PC-9 (cell line): Measurements from ENCODE around the gene PPP2R2B. TPM values are rescaled to one million over a fixed set of nuclear protein-coding genes. Genes with fewer than 3 reads are reported as not detected.

ENCODE experiments used
- BruUV-seq: library from RNA; stranded (reverse); fragments of 400-500 nt; replicated peaks from 2 replicates; lab custom pipeline; 2021; lab: Mats Ljungman, UMichigan
- CTCF ChIA-PET: fragments of 300-600 bp; sonication (Branson Sonifier 250); formaldehyde crosslinking; loops from one replicate; lab custom pipeline; 2022; ENCODE audit warnings: antibody characterized with exemption; lab: Charles Lee
- POLR2A ChIA-PET: fragments of 300-600 bp; sonication (Branson Sonifier 250); formaldehyde crosslinking; loops from one replicate; lab custom pipeline; 2022; ENCODE audit warnings: antibody characterized with exemption; ENCODE audit not compliant: unreplicated experiment; lab: Charles Lee
- DNase-seq, 2 experiments: peaks; one replicate each; pipeline versions ENCODE4 v3.0.0 to v3.0.0-alpha.2; 2015 to 2022; ENCODE audit warnings: mixed read lengths in 1 of 2
- H2AFZ ChIP-seq: fragments of 200-600 bp; sonication (generic); 2 replicates; pipeline ENCODE4 v1.8.1; 2017; ENCODE audit warnings: antibody characterized with exemption
- H3F3A ChIP-seq: fragments of 200-600 bp; sonication (generic); 2 replicates; pipeline ENCODE4 v1.8.1; 2017; ENCODE audit warnings: antibody characterized with exemption, mild to moderate bottlenecking, low read depth; ENCODE audit not compliant: insufficient read depth
- H3K27ac ChIP-seq: fragments of 200-600 bp; sonication (generic); 2 replicates; pipeline ENCODE4 v1.6.1; 2016; ENCODE audit warnings: mixed run types
- H3K27me3 ChIP-seq: fragments of 200-600 bp; sonication (generic); 2 replicates; pipeline ENCODE4 v1.6.1; 2016; ENCODE audit warnings: low read depth, mixed run types; ENCODE audit not compliant: insufficient read depth
- H3K36me3 ChIP-seq: fragments of 200-600 bp; sonication (generic); 2 replicates; pipeline ENCODE4 v1.6.1; 2016; ENCODE audit warnings: low read depth, mixed run types
- H3K4me1 ChIP-seq: fragments of 200-600 bp; sonication (generic); replicated peaks from 2 replicates; pipeline ENCODE4 v1.6.1; 2016; ENCODE audit warnings: mixed run types; ENCODE audit not compliant: insufficient read depth
- H3K4me2 ChIP-seq: fragments of 200-600 bp; sonication (generic); 2 replicates; pipeline ENCODE4 v1.6.1; 2017; ENCODE audit warnings: mixed run types
- H3K4me3 ChIP-seq: fragments of 200-600 bp; sonication (generic); 2 replicates; pipeline ENCODE4 v1.6.1; 2016; ENCODE audit warnings: mixed run types
- H3K79me2 ChIP-seq: fragments of 200-600 bp; sonication (generic); 2 replicates; pipeline ENCODE4 v1.6.1; 2017; ENCODE audit warnings: low read depth, mixed run types
- H3K9me2 ChIP-seq: fragments of 200-600 bp; sonication (generic); 2 replicates; pipeline ENCODE4 v1.8.1; 2017; ENCODE audit warnings: mild to moderate bottlenecking; ENCODE audit not compliant: insufficient read depth
- H3K9me3 ChIP-seq: fragments of 200-600 bp; sonication (generic); 2 replicates; pipeline ENCODE4 v1.8.1; 2016; ENCODE audit warnings: low read depth; ENCODE audit not compliant: insufficient read depth
- H4K20me1 ChIP-seq: fragments of 200-600 bp; sonication (generic); 2 replicates; pipeline ENCODE4 v1.8.1; 2017; ENCODE audit not compliant: insufficient read depth
- CTCF ChIP-seq: fragments of 200-600 bp; sonication (generic); conservative IDR thresholded peaks from 2 replicates; pipeline ENCODE4 v1.6.1; 2017; ENCODE audit warnings: mixed run types, antibody characterized with exemption, mild to moderate bottlenecking, moderate library complexity
- EZH2 ChIP-seq: fragments of 200-600 bp; sonication (generic); IDR thresholded peaks from 2 replicates; pipeline ENCODE4 v1.8.0; 2017; ENCODE audit warnings: antibody characterized with exemption, low read depth
- intact Hi-C: fragments of 100-400 bp; cut with micrococcal nuclease; formaldehyde crosslinking; loops from one replicate; pipeline ENCODE4 v1.10.0; 2022; ENCODE audit not compliant: unreplicated experiment
- total RNA-seq: library from RNA; stranded (reverse); gene quantifications from 2 replicates; pipeline ENCODE4 v1.2.3, GENCODE V29; 2021

PPP2R2B gene
- total RNA-seq, 1 experiment from 2014 or later = not detected

GRCh38 chr5:146920351-146920881 is 41.9 kb upstream of the PPP2R2B start:
- Histone ChIP-seq H3K27me3 (no peaks in the 10 kb centered on the region), H3K36me3 (no peaks in the 10 kb centered on the region), H4K20me1 (no peaks in the 10 kb centered on the region; the same call in 1 of the 2 replicates), H3K4me3 (no peak overlapping the region), H3K9me2 (no peaks in the 10 kb centered on the region), H3K4me2 (no peak overlapping the region), H3F3A (no peaks in the 10 kb centered on the region), H3K9me3 (no peaks in the 10 kb centered on the region), H3K79me2 (no peaks in the 10 kb centered on the region), H3K4me1 (no peaks in the 10 kb centered on the region), H3K27ac (no peak overlapping the region), H2AFZ (no peak overlapping the region)
- CTCF ChIA-PET = no interaction called here
- intact Hi-C loops = no loop called here
- POLR2A ChIA-PET = no interaction called here
- TF ChIP-seq CTCF (no peak), EZH2 (no peak)
- no peak for DNase-seq
- BruUV-seq = no TSS peak

- no peaks in the 10 kb centered on the region for H3F3A ChIP-seq
- H4K20me1 ChIP-seq = no peaks in the 10 kb centered on the region
- CTCF ChIA-PET = no interaction called here
- H3K27me3 ChIP-seq = no peaks in the 10 kb centered on the region
- BruUV-seq = no TSS peak
- intact Hi-C loops = no loop called here
- no peak for TF ChIP-seq CTCF
- no peak for TF ChIP-seq EZH2
- H3K79me2 ChIP-seq = no peaks in the 10 kb centered on the region
- no peaks in the 10 kb centered on the region for H3K9me2 ChIP-seq
- no peaks in the 10 kb centered on the region for H3K9me3 ChIP-seq
- H3K4me3 ChIP-seq = no peak overlapping the region
- H2AFZ ChIP-seq = no peak overlapping the region
- H3K36me3 ChIP-seq = no peaks in the 10 kb centered on the region
- POLR2A ChIA-PET = no interaction called here
- no peaks in the 10 kb centered on the region for H3K4me1 ChIP-seq
- DNase-seq = no peak
- no peak overlapping the region for H3K27ac ChIP-seq
- H3K4me2 ChIP-seq = no peak overlapping the region
Measured at GRCh38 chr5:146919304-146919703, 40.7 kb upstream of the PPP2R2B start.

GRCh38 chr5:146917931-146918330 is 39.4 kb upstream of the PPP2R2B start:
- Histone ChIP-seq H3K27me3 (no peaks in the 10 kb centered on the region), H3K79me2 (no peaks in the 10 kb centered on the region), H3K4me3 (no peak overlapping the region), H3K4me2 (no peak overlapping the region), H3K36me3 (no peaks in the 10 kb centered on the region), H2AFZ (no peak overlapping the region), H3F3A (no peaks in the 10 kb centered on the region), H3K27ac (no peak overlapping the region), H4K20me1 (no peaks in the 10 kb centered on the region), H3K9me3 (no peaks in the 10 kb centered on the region), H3K4me1 (no peaks in the 10 kb centered on the region), H3K9me2 (no peaks in the 10 kb centered on the region)
- DNase-seq = no peak
- ChIA-PET POLR2A (no interaction called here), CTCF (no interaction called here)
- BruUV-seq = no TSS peak
- no peak for TF ChIP-seq CTCF
- TF ChIP-seq EZH2 = no peak
- intact Hi-C loops = no loop called here
